Glomerular endothelial cell (primary cell): Measurements from ENCODE around the gene ARF4. TPM values are rescaled to one million over a fixed set of nuclear protein-coding genes. Genes with fewer than 3 reads are reported as not detected.
"Not testable (repeated sequence)": the region's sequence is repeated elsewhere in the genome, so short reads cannot be mapped to it uniquely, and the experiment has no call there.

Experiments used
- DNase-seq: peaks from one replicate; pipeline ENCODE4 v3.0.0-alpha.2; 2011; ENCODE audit warnings: low read depth, low spot score; ENCODE audit errors: extremely low read depth
- total RNA-seq: library from RNA; depleted of rRNA; stranded (reverse); fragments of >200 nt; gene quantifications from 2 replicates; pipeline ENCODE4 v1.2.3, GENCODE V29; 2015

The ARF4 gene
- 209 and 230 TPM in 2 replicates for total RNA-seq

DNA sequence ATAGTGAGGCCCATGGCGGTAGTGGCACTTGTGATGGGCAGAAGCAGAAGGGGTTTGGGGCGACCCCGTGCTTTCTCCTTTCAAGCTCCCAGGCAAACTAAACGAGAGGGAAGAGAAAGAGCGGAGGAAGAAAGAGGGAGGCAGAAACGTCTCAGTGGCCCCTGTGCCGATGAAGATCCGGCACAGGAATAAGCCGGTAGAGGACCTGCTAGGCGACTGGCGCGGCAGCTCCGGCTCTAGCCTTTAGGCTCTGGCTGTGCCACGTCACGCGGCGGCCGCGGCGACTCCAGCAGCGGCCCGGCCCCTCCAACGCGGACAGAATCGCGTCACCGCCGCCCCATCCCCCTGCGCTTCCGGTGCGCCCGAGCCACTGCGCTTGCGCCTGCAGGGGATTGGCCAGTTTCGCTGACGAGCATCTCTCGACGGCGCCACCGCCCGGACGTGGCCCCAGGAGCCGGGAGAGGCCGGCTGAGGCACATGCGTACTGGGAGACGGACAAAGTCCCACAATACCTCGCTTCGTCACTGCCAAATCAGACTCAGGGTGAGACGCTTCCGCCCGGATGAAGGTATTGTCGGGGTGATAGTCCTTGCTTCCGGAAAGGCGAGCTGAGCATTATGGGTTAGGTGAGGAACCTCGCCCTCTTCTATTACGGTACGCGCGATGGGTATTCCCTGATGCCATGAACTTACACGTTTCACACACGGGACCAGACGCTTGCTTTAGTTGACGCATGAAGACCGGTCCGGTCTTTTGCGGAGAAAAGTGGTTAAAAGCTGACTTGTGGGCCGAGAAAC lies at the start of gene ARF4:
TSS of gene ARF4 (minus strand) at position 218 of the 797 bp plus-strand sequence. CDS start at position 14, 204 bp downstream.
- DNase-seq = peak; percentile 90

DNA sequence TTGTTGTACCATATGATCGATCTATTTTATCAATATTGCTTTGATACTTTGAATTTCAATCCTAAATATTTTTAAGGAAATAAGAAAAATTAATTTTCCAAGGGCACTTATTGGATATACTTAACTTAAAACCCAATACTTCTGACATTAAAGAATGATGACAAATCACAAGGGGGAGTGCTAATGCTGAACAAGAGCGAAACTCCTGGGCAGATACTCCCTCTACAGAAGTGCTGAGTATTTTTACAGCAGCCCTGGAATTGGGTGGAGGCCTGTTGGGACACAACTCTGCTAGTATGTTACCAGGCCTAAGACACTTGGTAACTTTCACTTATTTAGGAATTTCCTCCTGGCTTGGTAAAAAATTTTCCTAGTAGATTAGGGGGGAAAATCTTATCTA lies 49.6 kb upstream of the ARF4 start:
- DNase-seq = no peak

DNA sequence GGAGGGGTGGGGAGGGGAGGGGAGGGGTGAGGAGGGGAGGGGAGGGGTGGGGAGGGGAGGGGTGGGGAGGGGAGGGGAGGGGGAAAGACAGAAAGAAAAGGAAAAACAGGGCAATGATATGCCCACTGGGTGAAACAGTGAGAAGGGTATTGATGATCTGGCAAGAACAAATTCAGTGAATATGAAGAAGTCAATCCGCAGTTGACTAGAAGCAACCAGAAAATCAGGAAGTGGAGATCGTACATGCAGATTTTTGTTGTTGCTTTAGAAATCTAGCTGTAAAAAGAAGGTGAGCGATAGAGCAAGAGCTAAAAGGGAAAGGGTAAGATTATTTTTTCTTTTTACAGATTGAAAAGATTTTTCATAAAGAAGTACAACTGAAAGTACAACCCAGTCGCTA lies 47.6 kb upstream of the ARF4 start:
- DNase-seq = no peak

DNA sequence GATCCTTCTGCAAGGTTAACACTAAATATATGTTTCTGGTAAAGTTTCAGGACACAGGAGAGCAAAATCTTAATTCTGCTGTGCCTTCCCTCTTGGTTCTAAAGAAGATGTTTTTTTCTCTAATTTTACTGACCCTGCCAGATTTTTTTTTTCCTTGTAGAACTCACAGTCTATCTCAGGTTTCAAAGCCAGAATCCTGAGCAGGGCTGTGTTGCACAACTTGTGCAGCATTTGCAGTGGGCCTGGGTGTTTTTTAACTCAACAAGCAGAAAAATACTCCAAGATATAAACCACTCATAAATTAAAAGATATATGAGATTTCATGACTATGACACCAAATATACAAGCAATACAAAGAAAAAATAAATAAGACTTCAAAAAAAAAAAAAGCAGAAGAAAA lies 40.2 kb upstream of the ARF4 start:
- no peak for DNase-seq

DNA sequence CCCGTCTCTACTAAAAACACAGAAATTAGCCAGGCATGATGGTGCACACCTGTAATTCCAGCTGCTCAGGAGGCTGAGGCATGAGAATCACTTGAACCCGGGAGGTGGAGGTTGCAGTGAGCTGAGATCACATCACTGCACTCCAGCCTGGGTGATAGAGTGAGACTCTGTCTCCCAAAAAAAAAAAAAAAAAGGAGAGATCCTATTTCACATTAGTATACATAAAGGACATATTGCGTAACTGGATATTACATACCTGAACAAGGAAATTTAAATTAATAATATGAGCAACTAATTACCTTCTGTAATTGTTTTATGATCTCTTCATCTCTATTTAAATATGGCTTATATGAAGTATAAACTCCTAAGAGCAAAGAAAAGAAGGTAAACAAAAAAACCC lies 37.1 kb upstream of the ARF4 start:
- DNase-seq = not testable (repeated sequence)

DNA sequence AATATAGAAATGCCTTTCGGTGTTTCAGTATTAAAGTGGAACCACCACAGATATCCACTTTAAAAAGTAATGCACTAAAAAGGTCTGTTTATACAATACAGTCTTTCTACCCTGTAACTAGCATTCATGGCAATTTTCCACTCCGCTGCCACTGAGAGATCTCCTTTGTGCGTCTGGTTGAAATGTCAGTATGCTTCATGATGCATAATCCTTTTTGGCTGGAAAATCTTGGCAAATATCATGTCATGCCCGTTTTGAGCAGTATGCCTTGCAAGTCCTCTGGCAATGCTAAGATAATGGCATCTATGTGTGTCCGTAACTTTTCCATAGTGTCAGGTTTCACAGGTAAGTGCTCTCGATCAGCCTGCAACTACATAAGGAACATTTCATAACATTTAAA lies 30.8 kb upstream of the ARF4 start:
- no peak for DNase-seq

DNA sequence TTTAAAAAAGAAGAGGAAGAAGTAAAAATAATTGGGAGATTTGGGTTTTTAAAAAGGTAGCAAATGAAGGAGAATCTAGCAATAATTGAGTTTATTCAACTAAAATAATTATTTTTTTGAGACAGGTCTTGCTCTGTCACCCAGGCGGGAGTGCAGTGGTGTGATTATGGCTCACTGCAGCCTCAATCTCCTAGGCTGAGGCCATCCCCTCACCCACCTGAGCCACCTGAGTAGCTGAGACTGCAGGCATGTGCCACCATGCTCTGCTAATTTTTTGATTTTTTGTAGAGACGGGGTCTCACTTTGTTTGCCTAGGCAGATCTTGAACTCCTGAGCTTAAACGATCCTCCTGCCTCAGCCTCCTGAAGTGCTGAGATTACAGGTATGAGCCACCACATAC lies 27.7 kb upstream of the ARF4 start:
- no peak for DNase-seq

DNA sequence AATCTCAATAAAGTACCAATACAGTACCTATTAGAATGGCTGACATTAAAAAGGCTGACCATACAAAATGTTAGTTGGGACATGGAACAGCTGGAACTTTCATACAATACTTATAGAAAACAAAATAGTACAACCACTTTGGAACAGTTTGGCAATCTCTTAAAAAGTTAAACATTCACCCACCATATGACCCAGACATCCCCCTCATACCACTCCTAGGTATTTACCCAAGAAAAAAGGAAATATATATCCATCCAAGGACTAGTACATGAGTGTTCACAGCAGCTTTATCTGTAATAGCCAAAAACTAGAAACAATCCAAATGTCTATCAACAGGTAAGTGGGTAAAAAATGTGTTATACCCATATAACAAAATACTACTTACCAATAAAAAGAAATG lies 25.2 kb upstream of the ARF4 start:
- no peak for DNase-seq

DNA sequence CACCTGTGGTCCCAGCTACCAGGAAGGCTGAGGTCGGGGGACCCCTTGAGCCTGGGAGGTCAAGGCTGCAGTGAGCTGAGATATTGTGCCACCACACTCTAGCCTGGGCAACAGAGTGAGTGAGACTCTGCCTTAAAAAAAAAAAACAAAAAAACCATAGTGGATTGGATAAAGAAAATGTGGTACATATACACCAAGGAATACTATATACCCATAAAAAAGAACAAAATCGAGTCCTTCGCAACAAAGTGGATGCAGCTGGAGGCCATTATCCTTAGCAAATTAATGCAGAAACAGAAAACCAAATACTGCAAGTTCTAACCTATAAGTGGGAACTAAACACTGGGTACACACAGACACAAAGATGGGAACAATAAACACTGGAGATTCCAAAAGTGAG lies 20.6 kb upstream of the ARF4 start:
- no peak for DNase-seq

DNA sequence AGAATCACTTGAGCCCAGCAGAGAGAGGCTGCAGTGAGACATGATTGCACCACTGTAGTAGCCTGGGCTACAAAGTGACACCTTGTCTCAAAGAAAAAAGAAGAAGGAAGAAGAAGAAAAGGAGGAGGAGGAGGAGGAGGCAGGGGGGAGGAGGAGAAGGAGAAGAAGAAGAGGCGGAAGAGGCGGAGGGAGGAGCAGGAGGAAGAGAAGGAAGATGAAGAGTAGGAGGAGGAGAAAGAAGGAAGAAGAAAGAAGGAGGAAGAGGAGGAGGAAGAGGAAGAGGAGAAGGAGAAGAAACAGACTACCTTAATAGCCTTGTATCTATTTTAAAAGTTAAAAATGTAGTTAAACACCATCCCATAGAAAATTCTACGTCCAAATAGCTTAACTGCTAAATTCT lies 19.1 kb upstream of the ARF4 start:
- DNase-seq = no peak

DNA sequence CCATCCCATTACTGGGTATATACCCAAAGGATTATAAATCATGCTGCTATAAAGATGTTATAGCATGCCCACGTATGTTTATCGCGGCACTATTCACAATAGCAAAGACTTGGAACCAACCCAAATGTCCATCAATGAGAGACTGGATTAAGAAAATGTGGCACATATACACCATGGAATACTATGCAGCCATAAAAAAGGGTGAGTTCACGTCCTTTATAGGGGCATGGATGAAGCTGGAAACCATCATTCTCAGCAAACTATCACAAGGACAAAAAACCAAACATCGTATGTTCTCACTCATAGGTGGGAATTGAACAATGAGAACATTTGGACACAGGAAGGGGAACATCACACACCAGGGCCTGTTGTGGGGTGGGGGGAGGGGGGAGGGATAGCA lies 14.7 kb upstream of the ARF4 start:
- DNase-seq = not testable (repeated sequence)

DNA sequence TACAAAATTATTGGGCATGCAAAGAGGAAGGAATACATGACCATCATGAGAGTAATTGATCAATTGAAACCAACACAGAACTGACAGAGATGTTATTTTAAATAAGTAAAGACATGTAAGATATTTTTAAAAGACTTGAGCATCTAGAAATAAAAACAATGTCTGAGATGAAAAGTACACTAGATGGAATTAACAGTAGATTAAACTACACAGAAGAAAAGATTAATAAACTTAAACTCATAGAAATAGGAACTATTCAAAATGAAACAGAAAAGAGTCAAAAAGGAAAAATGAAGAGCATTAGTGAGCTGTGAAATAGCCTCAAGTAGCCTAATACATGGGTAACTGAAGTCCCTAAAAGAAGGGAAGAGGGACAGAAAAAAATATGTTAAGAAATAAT lies 8.5 kb upstream of the ARF4 start:
- no peak for DNase-seq

DNA sequence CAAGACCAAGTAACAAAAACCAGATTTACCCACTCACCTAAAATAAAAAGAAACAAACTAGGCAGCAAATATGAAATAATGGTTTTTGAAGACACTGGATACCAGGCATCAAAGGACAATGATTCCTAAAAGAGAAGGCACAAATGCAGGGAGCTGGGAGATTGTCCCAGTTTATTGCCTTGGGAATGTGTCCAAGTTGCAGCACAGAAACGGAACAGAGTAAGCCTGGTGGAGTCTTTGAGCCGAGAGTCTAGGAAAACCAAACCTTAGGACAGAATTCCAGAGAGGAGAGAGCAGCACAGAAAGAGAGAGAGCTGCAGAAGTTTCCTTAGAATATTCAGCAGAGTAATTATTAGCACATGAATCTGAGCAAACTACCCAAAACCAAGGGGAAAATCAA lies 7.8 kb upstream of the ARF4 start:
- DNase-seq = no peak

DNA sequence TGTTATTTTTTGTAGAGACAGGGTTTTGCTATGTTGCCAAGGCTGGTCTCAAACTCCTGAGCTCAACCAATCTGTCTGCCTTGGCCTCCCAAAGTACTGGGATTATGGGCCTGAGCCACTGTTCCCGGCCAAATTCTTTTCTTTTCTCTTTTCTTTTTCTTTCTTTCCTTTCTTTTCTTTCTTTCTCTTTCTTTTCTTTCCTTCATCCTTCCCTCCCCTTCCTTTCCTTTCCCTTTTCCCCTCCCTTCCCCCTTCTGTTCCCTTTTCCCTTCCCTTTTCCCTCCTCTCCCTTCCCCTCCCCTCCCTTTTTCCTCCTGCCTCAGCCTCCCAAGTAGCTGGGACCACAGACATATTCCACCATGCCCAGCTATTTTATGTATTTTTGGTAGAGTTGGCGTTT lies 3.1 kb upstream of the ARF4 start:
- DNase-seq = no peak

DNA sequence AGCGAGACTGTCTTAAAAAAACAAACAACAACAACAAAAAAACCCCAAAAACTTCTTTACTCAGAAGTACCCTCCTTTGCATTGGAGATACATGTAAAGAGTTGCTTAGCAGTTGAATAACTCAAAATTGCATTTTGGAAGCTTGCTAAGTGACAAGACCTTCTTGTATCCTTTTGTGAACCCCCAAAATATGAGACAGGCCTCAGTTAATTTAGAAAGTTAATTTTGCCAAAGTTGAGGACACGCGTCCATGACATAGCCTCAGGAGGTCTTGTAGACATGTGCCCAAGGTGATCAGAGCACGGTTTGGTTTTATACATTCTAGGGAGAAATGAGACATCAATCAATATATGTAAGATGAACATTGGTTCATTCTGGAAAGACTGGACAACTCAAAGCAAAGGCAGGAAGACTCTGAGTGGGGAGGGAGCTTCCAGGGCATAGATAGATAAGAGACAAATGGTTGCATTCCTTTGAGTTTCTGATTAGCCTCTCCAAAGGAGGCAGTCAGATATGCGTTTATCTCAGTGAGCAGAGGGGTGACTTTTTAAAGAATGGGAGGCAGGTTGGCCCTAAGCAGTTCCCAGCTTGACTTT lies 1.7 kb upstream of the ARF4 start:
- DNase-seq = no peak

DNA sequence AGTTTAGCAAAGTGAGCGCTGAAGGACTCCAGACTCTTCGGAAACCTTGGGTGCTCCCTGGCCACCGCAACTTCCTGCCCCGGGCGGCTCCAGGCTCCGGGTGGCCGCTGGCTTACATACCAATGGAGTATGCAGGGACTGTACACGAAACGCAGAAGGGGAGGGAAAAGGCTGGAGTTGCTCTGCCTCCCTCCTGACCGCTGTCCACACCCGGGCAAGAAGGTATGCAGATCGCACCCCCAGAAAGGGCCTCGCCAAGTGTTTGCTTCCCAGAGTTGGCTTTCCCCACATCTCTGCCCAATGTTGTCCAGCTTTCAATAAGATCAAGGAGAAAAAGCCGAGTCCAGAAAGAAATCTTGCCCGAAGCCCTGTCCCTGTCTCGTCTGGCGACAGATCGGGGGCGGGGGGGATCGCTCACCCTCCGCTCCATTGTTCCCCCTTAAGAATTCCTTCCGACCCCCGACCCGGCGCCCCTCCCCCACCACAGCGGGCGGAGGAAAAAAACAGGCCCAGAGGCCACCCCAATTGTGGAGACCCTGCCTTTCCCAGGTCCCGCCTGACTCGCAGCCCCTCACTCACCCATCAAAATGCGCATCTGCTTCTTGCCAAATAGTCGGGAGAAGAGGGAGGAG lies 533 bp downstream of the ARF4 start:
- DNase-seq = no peak

DNA sequence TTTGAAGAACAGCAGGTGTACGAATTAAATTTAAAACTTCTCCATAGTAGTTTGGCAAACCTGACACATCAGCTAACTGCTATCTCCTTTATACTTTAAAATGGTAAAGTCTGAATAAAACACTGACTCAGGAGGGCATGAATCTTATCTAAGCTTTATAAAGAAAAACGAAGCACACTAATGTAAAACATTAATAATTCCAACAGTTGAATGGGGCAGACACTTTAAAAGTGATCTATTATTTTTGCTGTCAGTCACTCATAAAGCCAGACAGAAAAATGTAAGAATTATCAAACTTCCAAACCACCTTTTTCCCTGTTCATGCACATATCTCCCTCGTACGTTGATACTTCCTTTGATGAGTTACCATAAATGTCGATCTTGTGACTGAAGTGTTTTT lies 2.6 kb downstream of the ARF4 start:
- no peak for DNase-seq

DNA sequence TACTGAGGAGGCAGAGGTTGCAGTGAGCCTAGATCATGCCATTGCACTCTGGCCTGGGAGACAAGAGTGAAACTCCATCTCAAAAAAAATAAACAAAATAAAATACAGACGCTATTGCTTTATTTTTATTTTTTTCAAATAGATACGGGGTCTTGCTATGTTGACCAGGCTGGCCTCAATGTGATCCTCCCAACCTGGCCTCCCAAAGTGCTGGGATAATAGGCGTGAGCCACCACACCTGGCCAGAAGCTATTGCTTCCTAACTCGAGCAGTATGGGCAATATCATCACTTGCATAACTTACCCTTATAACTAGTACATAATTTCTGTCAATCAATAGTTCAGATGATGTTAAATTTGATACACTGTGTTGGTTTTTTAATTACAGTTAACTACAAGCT lies 3.0 kb downstream of the ARF4 start:
- DNase-seq = no peak

DNA sequence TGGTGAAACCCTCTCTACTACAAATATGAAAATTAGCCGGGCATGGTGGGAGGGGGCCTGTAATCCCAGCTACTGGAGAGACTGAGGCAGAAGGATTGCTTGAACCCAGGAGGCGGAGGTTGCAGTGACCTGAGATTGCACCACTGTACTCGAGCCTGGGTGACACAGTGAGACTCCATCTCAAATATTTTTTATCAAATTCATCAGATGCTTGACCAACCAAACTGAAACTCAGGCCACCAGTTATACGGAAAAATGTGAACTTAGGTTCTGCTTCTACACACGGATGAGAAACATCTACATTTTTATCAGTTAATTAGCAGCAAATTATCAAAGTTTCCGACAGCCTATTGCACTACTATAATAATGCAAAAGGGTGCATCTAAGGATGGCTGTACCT lies 4.8 kb downstream of the ARF4 start:
- DNase-seq = no peak

DNA sequence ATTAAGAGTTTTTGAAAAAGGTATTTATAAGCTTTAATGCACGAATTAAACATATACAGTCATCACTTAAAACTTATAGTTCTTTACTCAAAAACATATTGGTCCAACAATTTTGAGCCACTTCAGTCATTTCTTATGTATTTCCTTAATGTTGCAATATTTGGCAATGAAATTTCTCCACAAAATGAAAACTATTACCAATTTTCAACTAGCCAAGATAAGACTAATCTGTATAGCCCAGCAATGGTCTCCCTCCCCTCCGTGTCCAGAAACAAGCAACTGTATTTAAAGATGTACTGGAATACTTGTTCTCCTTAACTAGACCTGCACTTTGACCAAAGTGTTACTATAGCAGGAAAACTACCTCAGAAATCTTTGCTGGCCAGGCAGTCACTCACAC lies 9.2 kb downstream of the ARF4 start:
- DNase-seq = no peak

DNA sequence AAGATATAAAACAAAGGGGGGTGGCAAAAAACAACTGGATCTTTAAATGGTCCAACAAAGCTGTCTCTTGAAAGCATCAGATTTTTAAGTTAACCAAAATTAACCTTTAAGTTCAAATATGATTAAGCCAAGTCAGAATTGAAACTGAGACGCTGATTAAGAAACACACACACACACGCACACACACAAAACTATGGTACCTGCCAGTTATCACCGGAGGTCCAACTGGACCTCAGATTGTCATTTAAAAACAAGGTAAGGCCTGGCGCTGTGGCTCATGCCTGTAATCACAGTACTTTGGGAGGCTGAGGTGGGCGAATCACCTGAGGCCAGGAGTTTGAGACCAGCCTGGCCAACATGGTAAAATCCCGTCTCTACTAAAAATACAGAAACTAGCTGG lies 10.4 kb downstream of the ARF4 start:
- DNase-seq = no peak

DNA sequence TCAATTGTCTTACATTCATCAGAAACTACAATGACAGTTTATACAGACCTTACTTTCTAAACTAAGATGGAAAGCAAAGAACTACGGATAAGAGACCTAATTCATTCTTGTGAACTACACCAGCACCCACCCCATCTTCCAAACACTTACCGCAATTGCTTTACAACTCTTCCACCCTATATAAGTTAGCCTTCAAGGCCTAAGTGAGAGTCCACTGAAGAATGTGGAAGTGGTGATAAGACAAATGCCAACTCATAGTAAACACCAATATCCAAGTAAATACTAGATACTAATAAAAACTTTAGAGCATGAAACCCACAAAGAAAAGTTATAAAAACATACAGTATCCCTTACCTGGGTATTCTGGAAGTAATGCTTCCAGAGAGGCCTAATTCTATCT lies 13.6 kb downstream of the ARF4 start:
- no peak for DNase-seq
